K562 (cell line): ENCODE results near the gene OR2B6. TPM values are rescaled to one million over a fixed set of nuclear protein-coding genes. Genes with fewer than 3 reads are reported as not detected.
A peak's percentile ranks its signal among the peaks of the same experiment; 100 is the strongest.

Experiments used
- ARID1B ChIP-seq: fragments of 450-650 bp; IDR thresholded peaks from 2 replicates; pipeline ENCODE4 v1.6.1; 2016; ENCODE audit warnings: antibody characterized with exemption, mild to moderate bottlenecking, inconsistent platforms
- BCL6 ChIP-seq: fragments of 250-450 bp; sonication (Bioruptor Pico); IDR thresholded peaks from 2 replicates; pipeline ENCODE4 v1.4.0; 2020
- ESRRB ChIP-seq: fragments of 250-450 bp; sonication (Bioruptor Pico); IDR thresholded peaks from 2 replicates; pipeline ENCODE4 v1.5.0; 2020; ENCODE audit warnings: mild to moderate bottlenecking, moderate library complexity, borderline replicate concordance
- ILK ChIP-seq: fragments of 450-650 bp; IDR thresholded peaks from 2 replicates; pipeline ENCODE4 v1.6.1; 2016; ENCODE audit warnings: missing genetic modification characterization, low read depth, mild to moderate bottlenecking, missing compliant biosample characterization, moderate library complexity, borderline replicate concordance
- NFXL1 ChIP-seq: fragments of 450-650 bp; formaldehyde crosslinking; IDR thresholded peaks from 2 replicates; pipeline ENCODE4 v1.4.0; 2021; ENCODE audit warnings: mild to moderate bottlenecking
- NR4A1 ChIP-seq, 2 experiments: fragments of 250-450 bp in 1 of 2; fragments of 450-650 bp in 1 of 2; sonication (Bioruptor Pico) in 1 of 2; IDR thresholded peaks; 2 replicates each; pipeline versions ENCODE4 v1.4.0 to v1.6.1; 2016 to 2020; ENCODE audit warnings: mild to moderate bottlenecking in 2 of 2, missing compliant biosample characterization in 1 of 2, missing genetic modification characterization in 1 of 2, moderate library complexity in 1 of 2
- PCBP2 ChIP-seq: fragments of 200-400 bp; formaldehyde crosslinking; IDR thresholded peaks from 2 replicates; pipeline ENCODE4 v1.6.1; 2018; ENCODE audit warnings: low read length, low read depth, mild to moderate bottlenecking, moderate library complexity; ENCODE audit not compliant: poor library complexity, severe bottlenecking
- SMARCA4 ChIP-seq: fragments of 450-650 bp; IDR thresholded peaks from 2 replicates; pipeline ENCODE4 v1.6.1; 2016
- SREBF1 ChIP-seq: fragments of 150-350 bp; IDR thresholded peaks from 2 replicates; pipeline ENCODE4 v1.6.1; 2014; ENCODE audit warnings: antibody characterized with exemption, low read depth, low read length, borderline replicate concordance
- ZFPM2 ChIP-seq: fragments of 250-450 bp; sonication (Bioruptor Pico); IDR thresholded peaks from 2 replicates; pipeline ENCODE4 v1.5.1; 2022; ENCODE audit warnings: mild to moderate bottlenecking
- ZNF23 ChIP-seq: fragments of 250-450 bp; sonication (Bioruptor Pico); IDR thresholded peaks from 2 replicates; pipeline ENCODE4 v1.4.0; 2020; ENCODE audit warnings: mild to moderate bottlenecking
- polyA plus RNA-seq, 8 experiments: library from polyadenylated mRNA; depleted of rRNA in 4 of 8; stranded (reverse) in 5 of 8; unstranded in 3 of 8; fragments of >200 nt; fragmentation: Nextera tagmentation in 2 of 8; fragmentation: Illumina TruSeq in 1 of 8; extraction: Ambion mirVana in 2 of 8; extraction: Trizol in 1 of 8; gene quantifications; 2 replicates each; pipeline versions ENCODE4 v1.2.1 to v1.2.3, GENCODE V29; 2011 to 2014; ENCODE audit warnings: inconsistent platforms in 1 of 8, missing spikeins in 1 of 8
- total RNA-seq, 7 experiments: library from RNA; depleted of rRNA in 6 of 7; stranded (reverse); fragments of >200 nt in 6 of 7; fragmentation: Illumina TruSeq in 2 of 7; extraction: Trizol in 2 of 7; gene quantifications; 2 replicates each; pipeline versions ENCODE4 v1.2.1 to v1.2.3, GENCODE V29; 2011 to 2021; ENCODE audit warnings: low replicate concordance in 1 of 7
- TF ChIP-seq, protein P1 (sequence below): fragments of 250-450 bp; sonication (Bioruptor Pico); IDR thresholded peaks from 2 replicates; pipeline ENCODE4 v1.5.0; 2020; ENCODE audit warnings: mild to moderate bottlenecking
- TF ChIP-seq, protein P2 (sequence below): fragments of 450-650 bp; formaldehyde crosslinking; conservative IDR thresholded peaks from 2 replicates; pipeline ENCODE4 v1.4.0; 2022; ENCODE audit warnings: mild to moderate bottlenecking, missing genetic modification characterization
- TF ChIP-seq, protein P3 (sequence below): fragments of 250-450 bp; sonication (Bioruptor Pico); IDR thresholded peaks from 2 replicates; pipeline ENCODE4 v1.4.0; 2020
- TF ChIP-seq, protein P4 (sequence below): fragments of 450-650 bp; formaldehyde crosslinking; IDR thresholded peaks from 2 replicates; pipeline ENCODE4 v1.4.0; 2020; ENCODE audit warnings: mild to moderate bottlenecking, moderate library complexity
- TF ChIP-seq, protein P5 (sequence below): fragments of 250-450 bp; sonication (Bioruptor Pico); IDR thresholded peaks from 2 replicates; pipeline ENCODE4 v1.4.0; 2020

Gene OR2B6
- total and polyA plus RNA-seq, 9 of the 15 experiments (the other 6 are each of a cell fraction or from before 2014, with no cell fraction given), result 1.9 to 18.7 (median 4.4) TPM

DNA sequence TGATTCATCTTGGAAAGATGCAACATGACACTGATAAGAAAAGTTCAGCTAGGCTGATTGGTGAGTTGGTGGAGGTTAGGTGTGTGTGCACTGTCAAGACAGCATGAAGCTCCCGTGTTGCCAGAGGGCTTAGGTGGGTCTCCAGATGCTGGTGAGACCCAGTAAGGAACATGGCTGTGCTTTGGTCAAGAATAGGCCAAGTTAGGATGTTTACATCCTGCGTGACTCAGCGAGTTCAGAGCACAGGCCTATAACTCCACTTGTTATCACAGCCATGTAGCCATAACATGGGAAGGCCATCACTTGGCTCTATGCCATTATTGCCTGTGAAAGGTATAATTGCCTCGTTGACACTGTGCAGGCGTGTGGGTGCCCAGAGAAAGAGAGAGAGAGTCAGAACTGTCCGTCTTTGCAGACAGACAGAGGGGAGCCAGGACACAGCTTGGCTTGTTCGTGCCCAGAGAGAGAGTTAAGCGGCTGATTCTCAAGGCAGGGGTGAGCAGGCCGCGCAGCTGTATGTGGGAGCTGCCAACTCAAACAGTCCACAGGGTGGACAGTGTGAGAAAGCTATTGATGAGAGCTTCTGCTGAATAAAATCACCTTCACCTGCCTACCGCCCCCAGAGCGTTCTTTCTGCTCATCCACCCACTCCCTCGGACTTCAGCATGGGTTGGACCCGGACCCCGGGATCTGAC is 43.5 kb downstream of the OR2B6 start (continued):
- TF ChIP-seq, protein P1, sequence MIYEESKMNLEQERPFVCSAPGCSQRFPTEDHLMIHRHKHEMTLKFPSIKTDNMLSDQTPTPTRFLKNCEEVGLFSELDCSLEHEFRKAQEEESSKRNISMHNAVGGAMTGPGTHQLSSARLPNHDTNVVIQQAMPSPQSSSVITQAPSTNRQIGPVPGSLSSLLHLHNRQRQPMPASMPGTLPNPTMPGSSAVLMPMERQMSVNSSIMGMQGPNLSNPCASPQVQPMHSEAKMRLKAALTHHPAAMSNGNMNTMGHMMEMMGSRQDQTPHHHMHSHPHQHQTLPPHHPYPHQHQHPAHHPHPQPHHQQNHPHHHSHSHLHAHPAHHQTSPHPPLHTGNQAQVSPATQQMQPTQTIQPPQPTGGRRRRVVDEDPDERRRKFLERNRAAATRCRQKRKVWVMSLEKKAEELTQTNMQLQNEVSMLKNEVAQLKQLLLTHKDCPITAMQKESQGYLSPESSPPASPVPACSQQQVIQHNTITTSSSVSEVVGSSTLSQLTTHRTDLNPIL, result peak; percentile 89
- TF ChIP-seq, protein P2, sequence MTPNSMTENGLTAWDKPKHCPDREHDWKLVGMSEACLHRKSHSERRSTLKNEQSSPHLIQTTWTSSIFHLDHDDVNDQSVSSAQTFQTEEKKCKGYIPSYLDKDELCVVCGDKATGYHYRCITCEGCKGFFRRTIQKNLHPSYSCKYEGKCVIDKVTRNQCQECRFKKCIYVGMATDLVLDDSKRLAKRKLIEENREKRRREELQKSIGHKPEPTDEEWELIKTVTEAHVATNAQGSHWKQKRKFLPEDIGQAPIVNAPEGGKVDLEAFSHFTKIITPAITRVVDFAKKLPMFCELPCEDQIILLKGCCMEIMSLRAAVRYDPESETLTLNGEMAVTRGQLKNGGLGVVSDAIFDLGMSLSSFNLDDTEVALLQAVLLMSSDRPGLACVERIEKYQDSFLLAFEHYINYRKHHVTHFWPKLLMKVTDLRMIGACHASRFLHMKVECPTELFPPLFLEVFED (CRISPR knock-in tag), result peak; percentile 97
- TF ChIP-seq NR4A1 (CRISPR knock-in tag; IDR thresholded peaks at IDR 0.05) (peak; percentile 94), NR4A1 (tag; IDR thresholded peaks at IDR 0.05) (peak; percentile 98), ESRRB (CRISPR knock-in tag) (no peak), PCBP2 (no peak), SREBF1 (no peak), NFXL1 (peak; percentile 91; the same call in 1 of the 2 replicates), ILK (tag) (peak; percentile 72; the same call in 1 of the 2 replicates), ZNF23 (CRISPR knock-in tag) (peak; percentile 45; the same call in 1 of the 2 replicates), BCL6 (peak; percentile 78), SMARCA4 (0 out of 2 replicates have a peak, but pooled peaks have one; percentile 37), ARID1B (peak; percentile 47), ZFPM2 (CRISPR knock-in tag) (0 out of 2 replicates have a peak, but pooled peaks have one; percentile 34)
- TF ChIP-seq, protein P3, sequence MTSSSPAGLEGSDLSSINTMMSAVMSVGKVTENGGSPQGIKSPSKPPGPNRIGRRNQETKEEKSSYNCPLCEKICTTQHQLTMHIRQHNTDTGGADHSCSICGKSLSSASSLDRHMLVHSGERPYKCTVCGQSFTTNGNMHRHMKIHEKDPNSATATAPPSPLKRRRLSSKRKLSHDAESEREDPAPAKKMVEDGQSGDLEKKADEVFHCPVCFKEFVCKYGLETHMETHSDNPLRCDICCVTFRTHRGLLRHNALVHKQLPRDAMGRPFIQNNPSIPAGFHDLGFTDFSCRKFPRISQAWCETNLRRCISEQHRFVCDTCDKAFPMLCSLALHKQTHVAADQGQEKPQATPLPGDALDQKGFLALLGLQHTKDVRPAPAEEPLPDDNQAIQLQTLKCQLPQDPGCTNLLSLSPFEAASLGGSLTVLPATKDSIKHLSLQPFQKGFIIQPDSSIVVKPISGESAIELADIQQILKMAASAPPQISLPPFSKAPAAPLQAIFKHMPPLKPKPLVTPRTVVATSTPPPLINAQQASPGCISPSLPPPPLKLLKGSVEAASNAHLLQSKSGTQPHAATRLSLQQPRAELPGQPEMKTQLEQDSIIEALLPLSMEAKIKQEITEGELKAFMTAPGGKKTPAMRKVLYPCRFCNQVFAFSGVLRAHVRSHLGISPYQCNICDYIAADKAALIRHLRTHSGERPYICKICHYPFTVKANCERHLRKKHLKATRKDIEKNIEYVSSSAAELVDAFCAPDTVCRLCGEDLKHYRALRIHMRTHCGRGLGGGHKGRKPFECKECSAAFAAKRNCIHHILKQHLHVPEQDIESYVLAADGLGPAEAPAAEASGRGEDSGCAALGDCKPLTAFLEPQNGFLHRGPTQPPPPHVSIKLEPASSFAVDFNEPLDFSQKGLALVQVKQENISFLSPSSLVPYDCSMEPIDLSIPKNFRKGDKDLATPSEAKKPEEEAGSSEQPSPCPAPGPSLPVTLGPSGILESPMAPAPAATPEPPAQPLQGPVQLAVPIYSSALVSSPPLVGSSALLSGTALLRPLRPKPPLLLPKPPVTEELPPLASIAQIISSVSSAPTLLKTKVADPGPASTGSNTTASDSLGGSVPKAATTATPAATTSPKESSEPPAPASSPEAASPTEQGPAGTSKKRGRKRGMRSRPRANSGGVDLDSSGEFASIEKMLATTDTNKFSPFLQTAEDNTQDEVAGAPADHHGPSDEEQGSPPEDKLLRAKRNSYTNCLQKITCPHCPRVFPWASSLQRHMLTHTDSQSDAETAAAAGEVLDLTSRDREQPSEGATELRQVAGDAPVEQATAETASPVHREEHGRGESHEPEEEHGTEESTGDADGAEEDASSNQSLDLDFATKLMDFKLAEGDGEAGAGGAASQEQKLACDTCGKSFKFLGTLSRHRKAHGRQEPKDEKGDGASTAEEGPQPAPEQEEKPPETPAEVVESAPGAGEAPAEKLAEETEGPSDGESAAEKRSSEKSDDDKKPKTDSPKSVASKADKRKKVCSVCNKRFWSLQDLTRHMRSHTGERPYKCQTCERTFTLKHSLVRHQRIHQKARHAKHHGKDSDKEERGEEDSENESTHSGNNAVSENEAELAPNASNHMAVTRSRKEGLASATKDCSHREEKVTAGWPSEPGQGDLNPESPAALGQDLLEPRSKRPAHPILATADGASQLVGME, result peak; percentile 96
- TF ChIP-seq, protein P4, sequence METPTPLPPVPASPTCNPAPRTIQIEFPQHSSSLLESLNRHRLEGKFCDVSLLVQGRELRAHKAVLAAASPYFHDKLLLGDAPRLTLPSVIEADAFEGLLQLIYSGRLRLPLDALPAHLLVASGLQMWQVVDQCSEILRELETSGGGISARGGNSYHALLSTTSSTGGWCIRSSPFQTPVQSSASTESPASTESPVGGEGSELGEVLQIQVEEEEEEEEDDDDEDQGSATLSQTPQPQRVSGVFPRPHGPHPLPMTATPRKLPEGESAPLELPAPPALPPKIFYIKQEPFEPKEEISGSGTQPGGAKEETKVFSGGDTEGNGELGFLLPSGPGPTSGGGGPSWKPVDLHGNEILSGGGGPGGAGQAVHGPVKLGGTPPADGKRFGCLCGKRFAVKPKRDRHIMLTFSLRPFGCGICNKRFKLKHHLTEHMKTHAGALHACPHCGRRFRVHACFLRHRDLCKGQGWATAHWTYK (CRISPR knock-in tag), result peak; percentile 95
- TF ChIP-seq, protein P5, sequence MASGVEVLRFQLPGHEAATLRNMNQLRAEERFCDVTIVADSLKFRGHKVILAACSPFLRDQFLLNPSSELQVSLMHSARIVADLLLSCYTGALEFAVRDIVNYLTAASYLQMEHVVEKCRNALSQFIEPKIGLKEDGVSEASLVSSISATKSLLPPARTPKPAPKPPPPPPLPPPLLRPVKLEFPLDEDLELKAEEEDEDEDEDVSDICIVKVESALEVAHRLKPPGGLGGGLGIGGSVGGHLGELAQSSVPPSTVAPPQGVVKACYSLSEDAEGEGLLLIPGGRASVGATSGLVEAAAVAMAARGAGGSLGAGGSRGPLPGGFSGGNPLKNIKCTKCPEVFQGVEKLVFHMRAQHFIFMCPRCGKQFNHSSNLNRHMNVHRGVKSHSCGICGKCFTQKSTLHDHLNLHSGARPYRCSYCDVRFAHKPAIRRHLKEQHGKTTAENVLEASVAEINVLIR, result peak; percentile 65
